K562 (cell line): Measurements from ENCODE around the gene JAG2. TPM values are rescaled to one million over a fixed set of nuclear protein-coding genes. Genes with fewer than 3 reads are reported as not detected.

Source experiments
- ATAC-seq: fragments of 200-7000 bp; cut with Tn5 transposase; 3 replicates; pipeline ENCODE4 v1.9.1; 2020; ENCODE audit warnings: moderate library complexity
- BruUV-seq: library from RNA; stranded (reverse); fragments of 400-500 nt; replicated peaks from 2 replicates; lab custom pipeline; 2021; lab: Mats Ljungman, UMichigan
- CTCF ChIA-PET: fragments of 300-600 bp; formaldehyde crosslinking; extraction: SDS; loops from one replicate; lab custom pipeline; 2021; ENCODE audit warnings: low intra/inter-chr PET ratio; lab: Yijun Ruan, JAX
- POLR2A ChIA-PET: fragments of 300-600, 350-650 bp; sonication (Branson Sonifier 250); formaldehyde crosslinking; extraction: SDS; loops from one replicate; lab custom pipeline; 2021; ENCODE audit warnings: antibody characterized with exemption, inconsistent platforms; lab: Yijun Ruan, JAX
- DNase-seq, 4 experiments: peaks; one replicate each; pipeline versions ENCODE4 v3.0.0 to v3.0.0-alpha.2; 2011 to 2018; ENCODE audit warnings: low spot score in 3 of 4, mixed read lengths in 3 of 4; ENCODE audit errors: extremely low read depth in 1 of 4
- FAIRE-seq: peaks from 2 replicates; lab custom pipeline; 2011; peaks lifted over from hg19 to GRCh38; lab: Jason Lieb, UNC
- H2AFZ ChIP-seq: 2 replicates; pipeline ENCODE4 v1.6.0; 2011; ENCODE audit warnings: low read depth, low read length, control low read depth, inconsistent platforms
- H3K27ac ChIP-seq: fragments of 200-600 bp; 3 replicates; pipeline ENCODE4 v1.8.0; 2011; ENCODE audit warnings: low read depth, mild to moderate bottlenecking, control low read depth, inconsistent platforms, low read length, moderate library complexity, mixed read lengths; ENCODE audit errors: extremely low read depth
- H3K27me3 ChIP-seq, 2 experiments: fragments of 300-600 bp in 1 of 2; 2 replicates in 1 of 2; 3 replicates in 1 of 2; pipeline versions ENCODE4 v1.6.0 to v1.8.0; 2011; ENCODE audit warnings: inconsistent platforms in 2 of 2, low read length in 2 of 2, mild to moderate bottlenecking in 1 of 2, mixed read lengths in 1 of 2, moderate library complexity in 1 of 2; ENCODE audit not compliant: control insufficient read depth in 2 of 2, insufficient read depth in 2 of 2
- H3K36me3 ChIP-seq: fragments of 300-600 bp; 3 replicates; pipeline ENCODE4 v1.8.0; 2011; ENCODE audit warnings: mild to moderate bottlenecking, low read length, inconsistent platforms; ENCODE audit not compliant: control insufficient read depth, insufficient read depth
- H3K4me1 ChIP-seq, 2 experiments: fragments of 200-600 bp in 1 of 2; replicated peaks in 1 of 2; 2 replicates in 1 of 2; 3 replicates in 1 of 2; pipeline versions ENCODE4 v1.5.1 to v1.8.0; 2011; ENCODE audit warnings: inconsistent platforms in 2 of 2, low read length in 2 of 2, mild to moderate bottlenecking in 1 of 2, mixed read lengths in 1 of 2, moderate library complexity in 1 of 2; ENCODE audit not compliant: control insufficient read depth in 2 of 2, insufficient read depth in 2 of 2
- H3K4me2 ChIP-seq: 2 replicates; pipeline ENCODE4 v1.6.1; 2011; ENCODE audit warnings: low read length, control low read depth, inconsistent platforms, mixed read lengths; ENCODE audit not compliant: insufficient read depth
- H3K4me3 ChIP-seq: fragments of 200-600 bp; sonication (generic), shearing (Covaris generic); 2 replicates; pipeline ENCODE4 v1.5.1; 2016; ENCODE audit warnings: control low read depth, inconsistent platforms
- H3K79me2 ChIP-seq: fragments of 200-600 bp; 3 replicates; pipeline ENCODE4 v1.8.0; 2011; ENCODE audit warnings: low read length, inconsistent platforms; ENCODE audit not compliant: control insufficient read depth, insufficient read depth
- H3K9ac ChIP-seq, 2 experiments: 2 replicates each; pipeline versions ENCODE4 v1.6.0 to v1.6.1; 2011; ENCODE audit warnings: low read depth in 2 of 2, low read length in 2 of 2, control low read depth in 1 of 2, inconsistent platforms in 1 of 2, mild to moderate bottlenecking in 1 of 2, mixed read lengths in 1 of 2; ENCODE audit not compliant: insufficient read depth in 1 of 2
- H3K9me1 ChIP-seq: one replicate; pipeline ENCODE4 v1.6.0; 2011; ENCODE audit warnings: inconsistent platforms, mild to moderate bottlenecking, low read length, moderate library complexity; ENCODE audit not compliant: control insufficient read depth, insufficient read depth
- H3K9me3 ChIP-seq: replicated peaks from 2 replicates; pipeline ENCODE4 v1.5.1; 2011; ENCODE audit warnings: low read depth, low read length, inconsistent platforms; ENCODE audit not compliant: control insufficient read depth, insufficient read depth
- H4K20me1 ChIP-seq: replicated peaks from 2 replicates; pipeline ENCODE4 v1.6.1; 2011; ENCODE audit warnings: low read length, inconsistent platforms, mixed read lengths; ENCODE audit not compliant: control insufficient read depth, insufficient read depth
- BCL6 ChIP-seq: fragments of 250-450 bp; sonication (Bioruptor Pico); IDR thresholded peaks from 2 replicates; pipeline ENCODE4 v1.4.0; 2020
- CTCF ChIP-seq, 3 experiments: IDR thresholded peaks in 2 of 3; conservative IDR thresholded peaks in 1 of 3; 2 replicates each; pipeline ENCODE4 v1.5.1; 2011 to 2012; ENCODE audit warnings: low read length in 3 of 3, mild to moderate bottlenecking in 3 of 3, control low read depth in 2 of 3, improper control_type of control experiment in 1 of 3, inconsistent platforms in 1 of 3, low read depth in 1 of 3, mixed read lengths in 1 of 3, moderate library complexity in 1 of 3; ENCODE audit not compliant: insufficient read depth in 2 of 3
- MLX ChIP-seq, 2 experiments: fragments of 450-650 bp in 1 of 2; sonication (generic) in 1 of 2; formaldehyde crosslinking; conservative IDR thresholded peaks; 2 replicates each; pipeline versions ENCODE4 v1.4.0 to v1.8.1; 2020 to 2022; ENCODE audit warnings: mild to moderate bottlenecking in 1 of 2, missing genetic modification reagents in 1 of 2
- RAD21 ChIP-seq, 2 experiments: fragments of 250-450 bp in 1 of 2; fragments of 450-650 bp in 1 of 2; sonication (Bioruptor Pico) in 1 of 2; formaldehyde crosslinking in 1 of 2; IDR thresholded peaks in 1 of 2; conservative IDR thresholded peaks in 1 of 2; 2 replicates each; pipeline versions ENCODE4 v1.4.0 to v1.8.0; 2020 to 2022; ENCODE audit warnings: mild to moderate bottlenecking in 2 of 2, moderate library complexity in 1 of 2
- SMAD4 ChIP-seq: fragments of 250-450 bp; sonication (Bioruptor Pico); conservative IDR thresholded peaks from 2 replicates; pipeline ENCODE4 v1.8.0; 2021; ENCODE audit warnings: inconsistent platforms, mild to moderate bottlenecking, moderate library complexity
- USF2 ChIP-seq: sonication (generic); formaldehyde crosslinking; IDR thresholded peaks from 2 replicates; pipeline ENCODE4 v1.5.0; 2020; ENCODE audit warnings: missing genetic modification reagents
- ZNF175 ChIP-seq: fragments of 200-800 bp; sonication (Bioruptor generic); IDR thresholded peaks from 2 replicates; pipeline ENCODE4 v1.6.1; 2016; ENCODE audit warnings: low read depth, mild to moderate bottlenecking, missing genetic modification characterization, missing compliant biosample characterization
- WGBS: fragments of 100-300 bp; shearing (Covaris generic); methylation state at CpG from one replicate; pipeline ENCODE4 v1.1.6; 2016; ENCODE audit warnings: low coverage, mixed read lengths; ENCODE audit not compliant: insufficient coverage; ENCODE audit errors: missing lambda C conversion rate; 5-methylcytosine and 5-hydroxymethylcytosine counted together
- in situ Hi-C: fragments of 300-500 bp; cut with MboI; formaldehyde crosslinking; loops from 4 replicates; pipeline ENCODE4 v1.15.0; 2018; ENCODE audit warnings: inconsistent platforms, mixed read lengths
- intact Hi-C: fragments of 100-400 bp; cut with micrococcal nuclease; formaldehyde crosslinking; loops from 2 replicates; pipeline ENCODE4 v1.14.2; 2022
- polyA plus RNA-seq, 8 experiments: library from polyadenylated mRNA; depleted of rRNA in 4 of 8; stranded (reverse) in 5 of 8; unstranded in 3 of 8; fragments of >200 nt; fragmentation: Nextera tagmentation in 2 of 8; fragmentation: Illumina TruSeq in 1 of 8; extraction: Ambion mirVana in 2 of 8; extraction: Trizol in 1 of 8; gene quantifications; 2 replicates each; pipeline versions ENCODE4 v1.2.1 to v1.2.3, GENCODE V29; 2011 to 2014; ENCODE audit warnings: inconsistent platforms in 1 of 8, missing spikeins in 1 of 8
- total RNA-seq, 7 experiments: library from RNA; depleted of rRNA in 6 of 7; stranded (reverse); fragments of >200 nt in 6 of 7; fragmentation: Illumina TruSeq in 2 of 7; extraction: Trizol in 2 of 7; gene quantifications; 2 replicates each; pipeline versions ENCODE4 v1.2.1 to v1.2.3, GENCODE V29; 2011 to 2021; ENCODE audit warnings: low replicate concordance in 1 of 7

JAG2 gene
- total and polyA plus RNA-seq, 9 of the 15 experiments (the other 6 are each of a cell fraction or from before 2014, with no cell fraction given): 0.25 to 48.4 (median 8.6) TPM

GRCh38 chr14:105200074-105200473, 31.5 kb upstream of the JAG2 start:
- ATAC-seq: peak; percentile 38
- no peak overlapping the region for H2AFZ ChIP-seq
- BruUV-seq: no TSS peak
- TF ChIP-seq RAD21 (CRISPR knock-in tag; conservative IDR thresholded peaks at IDR 0.05 in 1 of 2, IDR thresholded peaks at IDR 0.05 in 1 of 2) (peak in 1 of 2 experiments; percentile 48; a peak in 2 of 4 replicates), MLX (CRISPR knock-in tag; conservative IDR thresholded peaks at IDR 0.05) (no peak), USF2 (CRISPR knock-in tag) (0 out of 2 replicates have a peak, but pooled peaks have one; percentile 12), CTCF (IDR thresholded peaks at IDR 0.05 in 2 of 3, conservative IDR thresholded peaks at IDR 0.05 in 1 of 3; ENCODE audit: insufficient read depth in 2 of 3, low read depth in 1 of 3, low read length in 3 of 3) (peak; percentile 45 to 53 (median 45); a peak in 5 of 6 replicates), SMAD4 (CRISPR knock-in tag) (no peak), BCL6 (CRISPR knock-in tag) (no peak), ZNF175 (no peak)
- H4K20me1 ChIP-seq: peaks cover 12% of the 10 kb centered on the region; the same call in 1 of the 2 replicates
- no peaks in the 10 kb centered on the region for H3K9me1 ChIP-seq
- no peak overlapping the region for H3K4me3 ChIP-seq
- ChIA-PET CTCF (interaction anchor here (1.3 kb wide), 1 partner anchor 152 kb away, joined by 3 read pairs; no protein-coding TSS in a partner anchor), POLR2A (no interaction called here)
- no peaks in the 10 kb centered on the region for H3K79me2 ChIP-seq
- H3K9ac ChIP-seq: no peak overlapping the region
- no peak overlapping the region for H3K27ac ChIP-seq
- H3K4me2 ChIP-seq: no peak overlapping the region
- no peak for FAIRE-seq
- no peaks in the 10 kb centered on the region for H3K36me3 ChIP-seq
- no peaks in the 10 kb centered on the region for H3K9me3 ChIP-seq
- intact Hi-C loops (loop anchor here (5.0 kb wide), 1 partner anchor 82 kb away; no protein-coding TSS in a partner anchor), in situ Hi-C loops (loop anchor here (5.0 kb wide), 1 partner anchor 67 kb away; no protein-coding TSS in a partner anchor)
- WGBS: 33% methylated on average over 6 of the region's 10 CpGs
- H3K4me1 ChIP-seq: peaks cover 6 to 71% of the 10 kb centered on the region in 2 experiments; a peak in 3 of 5 replicates
- DNase-seq: peak in 1 of 4 experiments; percentile 30
- H3K27me3 ChIP-seq: peaks cover 0 to 12% of the 10 kb centered on the region in 2 experiments; a peak in 2 of 5 replicates
